NCI-H2081 treated with DMSO at 0.1 percent for 48 hours (cell line): ENCODE measurements around the gene PLA2G4A.

Experiments
- DNase-seq: peaks from one replicate; lab custom pipeline; 2025; lab: John Stamatoyannopoulos, UW

PLA2G4A gene

GRCh38 chr1:186828611-186829454 lies at the start of gene PLA2G4A:
Gene PLA2G4A, plus strand, starts transcription at chr1:186828949. Its CDS starts 25,406 bp downstream, at chr1:186854355.
- no peak for DNase-seq

GRCh38 chr1:186780076-186780475 lies 48.7 kb upstream of the PLA2G4A start:
- no peak for DNase-seq

GRCh38 chr1:186781730-186782129 lies 47.0 kb upstream of the PLA2G4A start:
- DNase-seq = no peak

- DNase-seq = no peak
Measured at GRCh38 chr1:186782791-186783190, 46.0 kb upstream of the PLA2G4A start.

- DNase-seq = no peak
Measured at GRCh38 chr1:186783193-186783592, 45.6 kb upstream of the PLA2G4A start.

- DNase-seq = no peak
Measured at GRCh38 chr1:186785503-186785902, 43.2 kb upstream of the PLA2G4A start.

GRCh38 chr1:186790101-186790500 lies 38.6 kb upstream of the PLA2G4A start:
- no peak for DNase-seq

- no peak for DNase-seq
Measured at GRCh38 chr1:186792870-186793581, 35.7 kb upstream of the PLA2G4A start.

GRCh38 chr1:186793582-186793927 lies 35.2 kb upstream of the PLA2G4A start:
- DNase-seq = no peak

- no peak for DNase-seq
Measured at GRCh38 chr1:186798960-186799688, 29.6 kb upstream of the PLA2G4A start.

- DNase-seq = no peak
Measured at GRCh38 chr1:186799689-186800054, 29.1 kb upstream of the PLA2G4A start.

- no peak for DNase-seq
Measured at GRCh38 chr1:186802388-186802787, 26.4 kb upstream of the PLA2G4A start.

GRCh38 chr1:186804679-186805078 lies 24.1 kb upstream of the PLA2G4A start:
- DNase-seq = no peak

- no peak for DNase-seq
Measured at GRCh38 chr1:186806477-186806876, 22.3 kb upstream of the PLA2G4A start.

- no peak for DNase-seq
Measured at GRCh38 chr1:186807163-186807562, 21.6 kb upstream of the PLA2G4A start.

- DNase-seq = no peak
Measured at GRCh38 chr1:186811892-186812291, 16.9 kb upstream of the PLA2G4A start.

GRCh38 chr1:186812570-186812969 lies 16.2 kb upstream of the PLA2G4A start:
- no peak for DNase-seq

GRCh38 chr1:186813420-186813819 lies 15.3 kb upstream of the PLA2G4A start:
- DNase-seq = no peak

- no peak for DNase-seq
Measured at GRCh38 chr1:186819126-186819525, 9.6 kb upstream of the PLA2G4A start.

GRCh38 chr1:186819563-186819962 lies 9.2 kb upstream of the PLA2G4A start:
- DNase-seq = no peak

GRCh38 chr1:186829686-186830587 lies 1.2 kb downstream of the PLA2G4A start:
- no peak for DNase-seq

GRCh38 chr1:186831168-186831567 lies 2.4 kb downstream of the PLA2G4A start:
- no peak for DNase-seq
